ENCODE data around the gene RPS15A. TPM values are rescaled to one million over a fixed set of nuclear protein-coding genes. Genes with fewer than 3 reads are reported as not detected.

The RPS15A gene
- total RNA-seq (ENCODE audit: low replicate concordance): 1,973 and 2,588 TPM in 2 replicates

GRCh38 chr16:18789850-18790706, at the start of gene RPS15A:
RPS15A (minus strand) TSS chr16:18790334; CDS start chr16:18789113, 1,221 bp downstream.

GRCh38 chr16:18801145-18801972, 11.2 kb upstream of the RPS15A start, which contains the start of gene ARL6IP1:
ARL6IP1 (minus strand) TSS chr16:18801549; CDS start chr16:18801466, 83 bp downstream.

Other genes with a start within 250 kb of the RPS15A start
- gene NOMO2, start 228.2 kb downstream of the RPS15A start, total RNA-seq (ENCODE audit: low replicate concordance): 144 and 183 TPM in 2 replicates
- gene ARL6IP1, start 11.2 kb upstream of the RPS15A start, total RNA-seq (ENCODE audit: low replicate concordance): 188 and 303 TPM in 2 replicates
- 32.2 and 41.0 TPM in 2 replicates for gene SMG1, start 136.1 kb upstream of the RPS15A start, total RNA-seq (ENCODE audit: low replicate concordance)
- 0.12 and 1.7 TPM in 2 replicates for gene TMC7, start 193.6 kb upstream of the RPS15A start, total RNA-seq (ENCODE audit: low replicate concordance)

All from smooth muscle cell of the coronary artery (primary cell).